GM23248 (cell line): Measurements from ENCODE around the gene OR6B3. TPM values are rescaled to one million over a fixed set of nuclear protein-coding genes. Genes with fewer than 3 reads are reported as not detected.
"Not testable (repeated sequence)": the region's sequence is repeated elsewhere in the genome, so short reads cannot be mapped to it uniquely, and the experiment has no call there.

Experiments used
- DNase-seq: peaks from one replicate; pipeline ENCODE4 v3.0.0-alpha.2; 2015
- H2AFZ ChIP-seq: fragments of 200-600 bp; sonication (generic); 2 replicates; pipeline ENCODE4 v1.6.1; 2016; ENCODE audit warnings: antibody characterized with exemption
- H3F3A ChIP-seq: fragments of 200-600 bp; sonication (generic); 2 replicates; pipeline ENCODE4 v1.6.1; 2016; ENCODE audit warnings: mild to moderate bottlenecking, antibody characterized with exemption, mixed run types; ENCODE audit not compliant: insufficient read depth
- H3K27ac ChIP-seq: fragments of 200-600 bp; sonication (generic); 2 replicates; pipeline ENCODE4 v1.5.1; 2016; ENCODE audit warnings: mild to moderate bottlenecking
- H3K27me3 ChIP-seq: fragments of 200-600 bp; sonication (generic); replicated peaks from 2 replicates; pipeline ENCODE4 v1.6.1; 2016; ENCODE audit warnings: mild to moderate bottlenecking; ENCODE audit not compliant: insufficient read depth
- H3K36me3 ChIP-seq: fragments of 200-600 bp; sonication (generic); 2 replicates; pipeline ENCODE4 v1.6.1; 2016; ENCODE audit warnings: low read depth, mild to moderate bottlenecking
- H3K4me1 ChIP-seq: fragments of 200-600 bp; sonication (generic); 2 replicates; pipeline ENCODE4 v1.6.1; 2016; ENCODE audit warnings: mild to moderate bottlenecking; ENCODE audit not compliant: insufficient read depth
- H3K4me2 ChIP-seq: fragments of 200-600 bp; sonication (generic); one replicate; pipeline ENCODE4 v1.6.1; 2016; ENCODE audit warnings: mild to moderate bottlenecking; ENCODE audit not compliant: unreplicated experiment
- H3K4me3 ChIP-seq: fragments of 200-600 bp; sonication (generic); 2 replicates; pipeline ENCODE4 v1.5.1; 2016; ENCODE audit warnings: mild to moderate bottlenecking
- H3K79me2 ChIP-seq: fragments of 200-600 bp; sonication (generic); 2 replicates; pipeline ENCODE4 v1.6.1; 2016; ENCODE audit warnings: mild to moderate bottlenecking; ENCODE audit not compliant: insufficient read depth
- H3K9ac ChIP-seq: fragments of 200-600 bp; sonication (generic); 2 replicates; pipeline ENCODE4 v1.6.1; 2016; ENCODE audit warnings: mild to moderate bottlenecking
- H3K9me2 ChIP-seq: fragments of 200-600 bp; sonication (generic); 2 replicates; pipeline ENCODE4 v1.6.1; 2016; ENCODE audit warnings: mixed run types, mild to moderate bottlenecking, moderate library complexity; ENCODE audit not compliant: insufficient read depth
- H3K9me3 ChIP-seq: fragments of 200-600 bp; sonication (generic); one replicate; pipeline ENCODE4 v1.6.1; 2017; ENCODE audit warnings: low read depth
- H4K20me1 ChIP-seq: fragments of 200-600 bp; sonication (generic); 2 replicates; pipeline ENCODE4 v1.6.0; 2016; ENCODE audit not compliant: insufficient read depth
- EZH2 ChIP-seq: fragments of 200-600 bp; sonication (generic); IDR thresholded peaks from 2 replicates; pipeline ENCODE4 v1.6.1; 2018; ENCODE audit warnings: antibody characterized with exemption, mild to moderate bottlenecking; ENCODE audit not compliant: insufficient read depth, poor library complexity, severe bottlenecking
- EZH2phosphoT487 ChIP-seq: fragments of 200-600 bp; sonication (generic); IDR thresholded peaks from 2 replicates; pipeline ENCODE4 v1.6.1; 2018; ENCODE audit warnings: antibody characterized with exemption, moderate library complexity, mild to moderate bottlenecking, low read depth; ENCODE audit not compliant: insufficient read depth
- WGBS, 2 experiments: methylation state at CpG; one replicate each; pipeline ENCODE4 v1.1.6; 2015 to 2017; ENCODE audit warnings: low lambda C conversion rate in 2 of 2, low coverage in 1 of 2; ENCODE audit errors: missing lambda C conversion rate in 2 of 2; 5-methylcytosine and 5-hydroxymethylcytosine counted together
- in situ Hi-C: fragments of 300-500 bp; cut with MboI; formaldehyde crosslinking; loops from 2 replicates; pipeline ENCODE4 v1.15.0; 2020
- polyA plus RNA-seq: library from polyadenylated mRNA; unstranded; fragments of >200 nt; fragmentation: Nextera tagmentation; extraction: Ambion mirVana; gene quantifications from 2 replicates; pipeline ENCODE4 v1.2.1, GENCODE V29; 2016
- total RNA-seq: library from RNA; depleted of rRNA; stranded (reverse); fragments of >200 nt; shearing (Covaris generic); gene quantifications from 2 replicates; pipeline ENCODE4 v1.2.3, GENCODE V29; 2014

Gene OR6B3
- total and polyA plus RNA-seq, 2 experiments from 2014 or later: not detected

GRCh38 chr2:240048237-240048636 lies 5.1 kb downstream of the OR6B3 start:
- Histone ChIP-seq H4K20me1 (no peaks in the 10 kb centered on the region), H3K36me3 (no peaks in the 10 kb centered on the region), H3F3A (no peaks in the 10 kb centered on the region), H2AFZ (no peak overlapping the region), H3K27me3 (peaks cover 56% of the 10 kb centered on the region), H3K4me1 (no peaks in the 10 kb centered on the region), H3K4me2 (no peak overlapping the region), H3K27ac (no peak overlapping the region), H3K4me3 (no peak overlapping the region), H3K79me2 (no peaks in the 10 kb centered on the region), H3K9me3 (no peaks in the 10 kb centered on the region), H3K9me2 (no peaks in the 10 kb centered on the region), H3K9ac (no peak overlapping the region)
- in situ Hi-C loops: no loop called here
- no peak for TF ChIP-seq EZH2phosphoT487
- no peak for DNase-seq
- 45% methylated on average over 9 of the region's 9 CpGs for WGBS, 2 experiments

GRCh38 chr2:240045098-240045497 lies 8.2 kb downstream of the OR6B3 start:
- Histone ChIP-seq H3K9ac (no peak overlapping the region), H3K9me2 (no peaks in the 10 kb centered on the region), H3K4me3 (no peak overlapping the region), H3K4me2 (no peak overlapping the region), H3K9me3 (no peaks in the 10 kb centered on the region), H3F3A (no peaks in the 10 kb centered on the region), H3K4me1 (no peaks in the 10 kb centered on the region), H3K79me2 (no peaks in the 10 kb centered on the region), H4K20me1 (no peaks in the 10 kb centered on the region), H3K36me3 (no peaks in the 10 kb centered on the region), H3K27ac (no peak overlapping the region), H2AFZ (no peak overlapping the region), H3K27me3 (peaks cover 42% of the 10 kb centered on the region)
- no peak for DNase-seq
- 70 to 76% methylated on average over 12 of the region's 13 CpGs for WGBS, 2 experiments
- in situ Hi-C loops: no loop called here
- TF ChIP-seq EZH2phosphoT487 (no peak), EZH2 (no peak)

GRCh38 chr2:240044096-240044495 lies 9.2 kb downstream of the OR6B3 start:
- H3K79me2 ChIP-seq, H3K36me3 ChIP-seq, H3K9ac ChIP-seq, H4K20me1 ChIP-seq, H3K4me1 ChIP-seq, H3F3A ChIP-seq, H3K4me2 ChIP-seq, DNase-seq, H2AFZ ChIP-seq, in situ Hi-C loops, H3K27ac ChIP-seq, H3K9me2 ChIP-seq, H3K4me3 ChIP-seq, H3K9me3 ChIP-seq: not testable (repeated sequence)
- 20 to 21% methylated on average over 2 of the region's 2 CpGs for WGBS, 2 experiments
- H3K27me3 ChIP-seq: peaks cover 41% of the 10 kb centered on the region

GRCh38 chr2:240043279-240043989 lies 9.9 kb downstream of the OR6B3 start:
- no peak overlapping the region for H3K4me2 ChIP-seq
- H3F3A ChIP-seq: no peaks in the 10 kb centered on the region
- whole genome bisulfite sequencing, 2 experiments: 50 to 61% methylated on average over 20 to 21 of the region's 21 CpGs
- no peaks in the 10 kb centered on the region for H3K4me1 ChIP-seq
- no peaks in the 10 kb centered on the region for H3K9me2 ChIP-seq
- no peaks in the 10 kb centered on the region for H3K36me3 ChIP-seq
- TF ChIP-seq EZH2phosphoT487 (no peak), EZH2 (no peak)
- H3K79me2 ChIP-seq: no peaks in the 10 kb centered on the region
- no peak overlapping the region for H3K9ac ChIP-seq
- DNase-seq: no peak
- H3K9me3 ChIP-seq: no peaks in the 10 kb centered on the region
- H3K27me3 ChIP-seq: peaks cover 42% of the 10 kb centered on the region
- no peak overlapping the region for H3K4me3 ChIP-seq
- no peaks in the 10 kb centered on the region for H4K20me1 ChIP-seq
- no peak overlapping the region for H2AFZ ChIP-seq
- in situ Hi-C loops: no loop called here
- H3K27ac ChIP-seq: no peak overlapping the region

GRCh38 chr2:240042740-240043139 lies 10.6 kb downstream of the OR6B3 start:
- H3K4me3 ChIP-seq: no peak overlapping the region
- no peak for DNase-seq
- in situ Hi-C loops: no loop called here
- H4K20me1 ChIP-seq: no peaks in the 10 kb centered on the region
- no peak overlapping the region for H3K27ac ChIP-seq
- no peaks in the 10 kb centered on the region for H3K4me1 ChIP-seq
- no peaks in the 10 kb centered on the region for H3F3A ChIP-seq
- H3K79me2 ChIP-seq: no peaks in the 10 kb centered on the region
- no peaks in the 10 kb centered on the region for H3K9me2 ChIP-seq
- no peak overlapping the region for H3K9ac ChIP-seq
- H3K27me3 ChIP-seq: peaks cover 41% of the 10 kb centered on the region
- WGBS, 2 experiments: 32 to 34% methylated on average over 11 of the region's 11 CpGs
- H3K9me3 ChIP-seq: no peaks in the 10 kb centered on the region
- H3K4me2 ChIP-seq: no peak overlapping the region
- no peak for TF ChIP-seq EZH2
- no peak for TF ChIP-seq EZH2phosphoT487
- no peaks in the 10 kb centered on the region for H3K36me3 ChIP-seq
- H2AFZ ChIP-seq: no peak overlapping the region
